HG03097 (cell line): ENCODE data around the gene ZFP62.
A peak's percentile ranks its signal among the peaks of the same experiment; 100 is the strongest.

Experiments
- ATAC-seq: cut with Tn5 transposase; IDR thresholded peaks from one replicate; pipeline ENCODE4 v1.9.1; 2021; ENCODE audit not compliant: unreplicated experiment, low FRiP score

ZFP62 gene

GRCh38 chr5:180869587-180869986 is 8.5 kb upstream of the ZFP62 start:
- no peak for ATAC-seq

GRCh38 chr5:180868960-180869359 is 7.9 kb upstream of the ZFP62 start:
- no peak for ATAC-seq

- no peak for ATAC-seq
These were observed 5.9 kb upstream of the ZFP62 start for GRCh38 chr5:180866985-180867384.

GRCh38 chr5:180865981-180866695 is 5.1 kb upstream of the ZFP62 start:
- ATAC-seq, result no peak

- no peak for ATAC-seq
These were observed 1.6 kb upstream of the ZFP62 start for GRCh38 chr5:180862645-180863044.

- peak; percentile 40 for ATAC-seq
These were observed 696 bp downstream of the ZFP62 start for GRCh38 chr5:180860273-180860886.

GRCh38 chr5:180858586-180858985 is 2.5 kb downstream of the ZFP62 start:
- no peak for ATAC-seq

GRCh38 chr5:180853848-180854176 is 7.3 kb downstream of the ZFP62 start:
- ATAC-seq, result no peak

- ATAC-seq, result no peak
These were observed 7.8 kb downstream of the ZFP62 start for GRCh38 chr5:180853121-180853847.

- no peak for ATAC-seq
These were observed 8.6 kb downstream of the ZFP62 start for GRCh38 chr5:180852495-180852894.

- no peak for ATAC-seq
These were observed 10.5 kb downstream of the ZFP62 start for GRCh38 chr5:180850434-180851078.

- no peak for ATAC-seq
These were observed 11.2 kb downstream of the ZFP62 start for GRCh38 chr5:180849827-180850226.

GRCh38 chr5:180848878-180849277 is 12.2 kb downstream of the ZFP62 start:
- no peak for ATAC-seq

- ATAC-seq, result no peak
These were observed 12.8 kb downstream of the ZFP62 start for GRCh38 chr5:180848265-180848664.

GRCh38 chr5:180847026-180847425 is 14.1 kb downstream of the ZFP62 start:
- no peak for ATAC-seq

- ATAC-seq, result no peak
These were observed 16.2 kb downstream of the ZFP62 start for GRCh38 chr5:180844858-180845257.

GRCh38 chr5:180844432-180844831 is 16.6 kb downstream of the ZFP62 start:
- ATAC-seq, result no peak

- no peak for ATAC-seq
These were observed 21.1 kb downstream of the ZFP62 start for GRCh38 chr5:180839935-180840334.

- no peak for ATAC-seq
These were observed 21.8 kb downstream of the ZFP62 start for GRCh38 chr5:180839227-180839626.

GRCh38 chr5:180837478-180837877 is 23.6 kb downstream of the ZFP62 start:
- ATAC-seq, result no peak

- ATAC-seq, result peak; percentile 51
These were observed 28.4 kb downstream of the ZFP62 start for GRCh38 chr5:180832638-180833068.
